Parathyroid adenoma (tissue), 2 donors: ENCODE measurements around the gene IFNLR1.

Experiments used
- H2AFZ ChIP-seq: fragments of 300-600 bp; sonication (generic); one replicate; pipeline ENCODE4 v1.7.0; 2017; ENCODE audit warnings: antibody characterized with exemption, mild to moderate bottlenecking
- H3K27ac ChIP-seq: fragments of 300-600 bp; sonication (generic); one replicate; pipeline ENCODE4 v1.7.0; 2017
- H3K27me3 ChIP-seq: fragments of 300-600 bp; sonication (generic); one replicate; pipeline ENCODE4 v1.7.0; 2017; ENCODE audit warnings: low read length; ENCODE audit not compliant: control insufficient read depth, insufficient read depth
- H3K36me3 ChIP-seq: fragments of 300-600 bp; sonication (generic); one replicate; pipeline ENCODE4 v1.7.0; 2017; ENCODE audit warnings: low read length; ENCODE audit not compliant: control insufficient read depth, insufficient read depth
- H3K4me1 ChIP-seq: fragments of 300-600 bp; sonication (generic); one replicate; pipeline ENCODE4 v1.7.0; 2017; ENCODE audit warnings: control low read depth
- H3K4me2 ChIP-seq: fragments of 300-600 bp; sonication (generic); one replicate; pipeline ENCODE4 v1.7.0; 2017; ENCODE audit warnings: low read length
- H3K4me3 ChIP-seq: fragments of 300-600 bp; sonication (generic); one replicate; pipeline ENCODE4 v1.7.0; 2017; ENCODE audit warnings: low read depth, low read length
- H3K79me2 ChIP-seq: fragments of 300-600 bp; sonication (generic); one replicate; pipeline ENCODE4 v1.7.0; 2017; ENCODE audit warnings: control low read depth
- H3K9ac ChIP-seq: fragments of 300-600 bp; sonication (generic); one replicate; pipeline ENCODE4 v1.7.0; 2017; ENCODE audit warnings: mild to moderate bottlenecking
- H3K9me3 ChIP-seq: fragments of 300-600 bp; sonication (generic); one replicate; pipeline ENCODE4 v1.7.0; 2017; ENCODE audit warnings: low read length; ENCODE audit not compliant: control insufficient read depth
- TF ChIP-seq, protein P1 (sequence below): fragments of 300-600 bp; sonication (generic); IDR thresholded peaks from one replicate; pipeline ENCODE4 v1.7.0; 2017; ENCODE audit warnings: antibody characterized with exemption, mild to moderate bottlenecking
- donor health status: primary hyperparathyroidism.

IFNLR1 gene

GRCh38 chr1:24105368-24106160 lies 81.5 kb downstream of the IFNLR1 start:
- H2AFZ ChIP-seq, result no peak overlapping the region
- no peaks in the 10 kb centered on the region for H3K9me3 ChIP-seq
- H3K36me3 ChIP-seq, result no peaks in the 10 kb centered on the region
- H3K27me3 ChIP-seq, result no peaks in the 10 kb centered on the region
- no peak overlapping the region for H3K4me3 ChIP-seq
- H3K27ac ChIP-seq, result no peak overlapping the region
- no peak overlapping the region for H3K4me2 ChIP-seq
- TF ChIP-seq, protein P1, sequence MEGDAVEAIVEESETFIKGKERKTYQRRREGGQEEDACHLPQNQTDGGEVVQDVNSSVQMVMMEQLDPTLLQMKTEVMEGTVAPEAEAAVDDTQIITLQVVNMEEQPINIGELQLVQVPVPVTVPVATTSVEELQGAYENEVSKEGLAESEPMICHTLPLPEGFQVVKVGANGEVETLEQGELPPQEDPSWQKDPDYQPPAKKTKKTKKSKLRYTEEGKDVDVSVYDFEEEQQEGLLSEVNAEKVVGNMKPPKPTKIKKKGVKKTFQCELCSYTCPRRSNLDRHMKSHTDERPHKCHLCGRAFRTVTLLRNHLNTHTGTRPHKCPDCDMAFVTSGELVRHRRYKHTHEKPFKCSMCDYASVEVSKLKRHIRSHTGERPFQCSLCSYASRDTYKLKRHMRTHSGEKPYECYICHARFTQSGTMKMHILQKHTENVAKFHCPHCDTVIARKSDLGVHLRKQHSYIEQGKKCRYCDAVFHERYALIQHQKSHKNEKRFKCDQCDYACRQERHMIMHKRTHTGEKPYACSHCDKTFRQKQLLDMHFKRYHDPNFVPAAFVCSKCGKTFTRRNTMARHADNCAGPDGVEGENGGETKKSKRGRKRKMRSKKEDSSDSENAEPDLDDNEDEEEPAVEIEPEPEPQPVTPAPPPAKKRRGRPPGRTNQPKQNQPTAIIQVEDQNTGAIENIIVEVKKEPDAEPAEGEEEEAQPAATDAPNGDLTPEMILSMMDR, result no peak
- H3K79me2 ChIP-seq, result no peaks in the 10 kb centered on the region
- H3K4me1 ChIP-seq, result no peaks in the 10 kb centered on the region
- no peak overlapping the region for H3K9ac ChIP-seq

DNA sequence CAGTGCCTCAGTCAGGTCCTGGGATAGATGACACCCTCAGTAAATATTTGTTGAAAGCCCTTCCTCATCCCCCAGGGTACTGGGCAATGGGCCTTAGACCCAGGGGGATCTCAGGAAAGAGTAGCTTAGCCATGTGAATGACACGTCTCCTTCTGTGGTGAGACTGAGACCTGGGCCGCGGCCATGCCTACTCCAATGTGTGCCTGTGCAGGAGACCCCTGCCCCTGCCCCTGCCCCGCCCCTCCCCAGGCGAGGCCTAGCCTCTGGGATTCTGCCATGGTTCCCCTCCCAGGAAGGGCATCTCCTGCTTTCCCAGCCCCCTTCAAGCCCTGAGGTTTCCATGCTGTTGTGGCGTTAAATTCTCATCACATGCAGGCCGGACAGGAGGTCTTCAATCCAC lies 82.2 kb downstream of the IFNLR1 start:
- no peaks in the 10 kb centered on the region for H3K9me3 ChIP-seq
- H3K79me2 ChIP-seq, result no peaks in the 10 kb centered on the region
- no peak overlapping the region for H3K4me2 ChIP-seq
- H3K27me3 ChIP-seq, result no peaks in the 10 kb centered on the region
- H2AFZ ChIP-seq, result no peak overlapping the region
- no peak overlapping the region for H3K4me3 ChIP-seq
- H3K27ac ChIP-seq, result no peak overlapping the region
- no peaks in the 10 kb centered on the region for H3K4me1 ChIP-seq
- TF ChIP-seq, protein P1, result no peak
- no peak overlapping the region for H3K9ac ChIP-seq
- no peaks in the 10 kb centered on the region for H3K36me3 ChIP-seq
